BLaER1 treated with 17β-estradiol and CSF1 and Interleukin-3, amounts not matched to agents 10 nM and 100 nM (cell line): ENCODE results near the gene CD59.
A peak's percentile ranks its signal among the peaks of the same experiment; 100 is the strongest.

Source experiments
- H3K27ac ChIP-seq, 11 experiments: shearing (Covaris generic); formaldehyde crosslinking; 2 replicates each; pipeline ENCODE4 v1.8.1; 2022
- H3K27me3 ChIP-seq, 11 experiments: shearing (Covaris generic); formaldehyde crosslinking; 2 replicates each; pipeline ENCODE4 v1.8.1; 2022
- H3K36me3 ChIP-seq, 11 experiments: shearing (Covaris generic); formaldehyde crosslinking; 2 replicates each; pipeline ENCODE4 v1.8.1; 2022
- H3K4me1 ChIP-seq, 10 experiments: shearing (Covaris generic); formaldehyde crosslinking; 2 replicates each; pipeline ENCODE4 v1.8.1; 2022
- H3K4me2 ChIP-seq, 11 experiments: shearing (Covaris generic); formaldehyde crosslinking; 2 replicates each; pipeline ENCODE4 v1.8.1; 2022
- H3K4me3 ChIP-seq, 10 experiments: shearing (Covaris generic); formaldehyde crosslinking; 2 replicates each; pipeline ENCODE4 v1.8.1; 2022
- H3K9ac ChIP-seq, 11 experiments: shearing (Covaris generic); formaldehyde crosslinking; 2 replicates each; pipeline ENCODE4 v1.8.1; 2022
- H3K9me3 ChIP-seq, 11 experiments: shearing (Covaris generic); formaldehyde crosslinking; replicated peaks in 1 of 11; 2 replicates each; pipeline ENCODE4 v1.8.1; 2022
- H4K20me1 ChIP-seq, 11 experiments: shearing (Covaris generic); formaldehyde crosslinking; 2 replicates each; pipeline ENCODE4 v1.8.1; 2022
- Cebpa-rat ChIP-seq, 11 experiments: shearing (Covaris generic); IDR thresholded peaks; 2 replicates each; pipeline ENCODE4 v1.8.1; 2022

CD59 gene

GRCh38 chr11:33704240-33705002 is 31.8 kb downstream of the CD59 start:
- H3K4me2 ChIP-seq: peak overlapping the region in 1 of 11 experiments; percentile 30; a peak in 1 of 22 replicates
- peaks cover 22 to 42% (median 23%) of the 10 kb centered on the region in 10 experiments for H3K4me1 ChIP-seq
- no peak overlapping the region for H3K9ac ChIP-seq
- peaks cover 0 to 66% (median 0%) of the 10 kb centered on the region in 11 experiments; a peak in 3 of 22 replicates for H4K20me1 ChIP-seq
- H3K27me3 ChIP-seq: no peaks in the 10 kb centered on the region
- peaks cover 9 to 48% (median 34%) of the 10 kb centered on the region in 11 experiments for H3K36me3 ChIP-seq
- no peaks in the 10 kb centered on the region for H3K9me3 ChIP-seq
- TF ChIP-seq Cebpa-rat (IDR thresholded peaks at IDR 0.05): no peak
- no peak overlapping the region for H3K27ac ChIP-seq
- H3K4me3 ChIP-seq: no peak overlapping the region

GRCh38 chr11:33703788-33704187 is 32.4 kb downstream of the CD59 start:
- H3K27me3 ChIP-seq: no peaks in the 10 kb centered on the region
- no peak overlapping the region for H3K4me3 ChIP-seq
- peaks cover 23 to 44% (median 26%) of the 10 kb centered on the region in 10 experiments for H3K4me1 ChIP-seq
- no peak overlapping the region for H3K9ac ChIP-seq
- no peak for TF ChIP-seq Cebpa-rat (IDR thresholded peaks at IDR 0.05)
- H3K36me3 ChIP-seq: peaks cover 4 to 41% (median 27%) of the 10 kb centered on the region in 11 experiments
- peaks cover 0 to 59% (median 0%) of the 10 kb centered on the region in 11 experiments; a peak in 3 of 22 replicates for H4K20me1 ChIP-seq
- no peak overlapping the region for H3K27ac ChIP-seq
- no peaks in the 10 kb centered on the region for H3K9me3 ChIP-seq
- H3K4me2 ChIP-seq: peak overlapping the region in 2 of 11 experiments; percentile 11 to 30; a peak in 1 of 22 replicates

DNA sequence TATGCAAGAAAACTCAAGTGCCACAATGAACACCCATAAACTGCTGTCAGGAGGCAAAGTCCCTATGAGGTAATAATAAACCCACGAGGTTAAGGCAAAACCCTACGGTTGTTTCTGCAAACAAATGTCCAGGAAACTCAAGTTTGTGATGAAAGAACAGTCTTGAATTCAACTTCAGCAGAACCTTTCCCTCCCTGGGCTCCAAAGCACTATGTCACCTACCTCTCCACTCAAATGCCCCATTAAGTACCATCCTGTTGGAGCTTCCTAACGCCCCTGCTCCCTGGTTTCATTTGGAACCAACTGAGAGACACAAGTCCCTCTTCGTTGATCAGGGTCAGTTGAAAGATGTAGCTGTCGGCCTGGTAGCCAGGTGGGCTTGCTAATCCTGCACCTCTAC is 33.0 kb downstream of the CD59 start:
- no peak for TF ChIP-seq Cebpa-rat (IDR thresholded peaks at IDR 0.05)
- Histone ChIP-seq H4K20me1 (peaks cover 0 to 55% (median 0%) of the 10 kb centered on the region in 11 experiments; a peak in 3 of 22 replicates), H3K4me3 (no peak overlapping the region), H3K9me3 (no peaks in the 10 kb centered on the region), H3K4me1 (peaks cover 23 to 44% (median 26%) of the 10 kb centered on the region in 10 experiments), H3K36me3 (peaks cover 0 to 37% (median 24%) of the 10 kb centered on the region in 11 experiments; a peak in 19 of 22 replicates), H3K9ac (no peak overlapping the region), H3K27ac (no peak overlapping the region), H3K27me3 (no peaks in the 10 kb centered on the region), H3K4me2 (peak overlapping the region in 1 of 11 experiments; percentile 16; a peak in 2 of 22 replicates)

DNA sequence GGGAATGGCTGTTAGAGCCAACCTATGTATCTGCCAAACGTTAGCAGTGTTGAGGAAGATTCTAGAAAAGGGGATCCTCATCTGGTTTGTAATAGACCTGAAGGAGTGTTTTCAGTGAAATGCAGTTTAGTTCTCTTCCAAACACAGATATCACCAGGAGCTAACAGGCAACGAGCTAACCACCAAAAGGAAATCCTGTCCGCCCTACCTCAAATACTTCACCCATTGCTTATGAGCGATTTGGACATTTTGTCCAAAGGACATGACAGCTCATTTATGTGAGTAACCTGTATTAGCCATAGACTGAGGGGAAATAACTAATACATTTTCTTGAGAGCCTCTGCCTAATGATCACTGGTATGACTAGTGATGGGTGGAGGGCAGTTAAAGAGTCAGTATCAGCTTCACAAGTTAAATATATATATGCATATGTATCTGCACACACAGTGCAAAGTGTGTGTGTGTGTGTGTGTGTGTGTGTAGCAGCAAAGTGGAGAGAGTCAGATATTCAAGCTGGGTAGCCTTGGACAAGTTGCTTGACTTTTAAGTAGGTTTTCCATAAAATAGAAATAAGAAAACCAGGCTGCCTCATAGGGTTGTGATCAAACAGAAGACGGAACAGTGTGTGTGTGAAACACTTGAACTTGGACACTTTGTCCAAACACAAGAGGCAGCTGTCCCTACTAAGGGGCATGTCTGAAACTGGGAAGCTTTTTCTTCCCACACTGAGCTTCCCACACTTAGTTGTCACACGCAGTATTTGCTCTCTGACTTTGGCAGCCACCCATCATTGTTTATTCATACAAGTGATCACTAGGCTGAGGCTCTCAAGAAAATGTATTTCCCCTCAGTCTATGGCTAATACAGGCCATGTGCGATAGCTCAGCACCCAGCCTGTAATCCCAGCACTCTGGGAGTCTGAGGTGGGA is 34.7 kb downstream of the CD59 start:
- Histone ChIP-seq H3K4me1 (peaks cover 23 to 46% (median 30%) of the 10 kb centered on the region in 10 experiments), H3K36me3 (peaks cover 0 to 20% (median 10%) of the 10 kb centered on the region in 11 experiments; a peak in 14 of 22 replicates), H3K9ac (peak overlapping the region; percentile 53 to 77 (median 72); a peak in 21 of 22 replicates), H3K4me2 (peak overlapping the region; percentile 76 to 95 (median 86)), H3K27ac (peak overlapping the region in 9 of 11 experiments; percentile 51 to 78 (median 71); a peak in 17 of 22 replicates), H3K27me3 (no peaks in the 10 kb centered on the region), H3K4me3 (peak overlapping the region; percentile 55 to 73 (median 61)), H4K20me1 (peaks cover 0 to 40% (median 0%) of the 10 kb centered on the region in 11 experiments; a peak in 3 of 22 replicates), H3K9me3 (no peaks in the 10 kb centered on the region)
- TF ChIP-seq Cebpa-rat (IDR thresholded peaks at IDR 0.05): no peak

DNA sequence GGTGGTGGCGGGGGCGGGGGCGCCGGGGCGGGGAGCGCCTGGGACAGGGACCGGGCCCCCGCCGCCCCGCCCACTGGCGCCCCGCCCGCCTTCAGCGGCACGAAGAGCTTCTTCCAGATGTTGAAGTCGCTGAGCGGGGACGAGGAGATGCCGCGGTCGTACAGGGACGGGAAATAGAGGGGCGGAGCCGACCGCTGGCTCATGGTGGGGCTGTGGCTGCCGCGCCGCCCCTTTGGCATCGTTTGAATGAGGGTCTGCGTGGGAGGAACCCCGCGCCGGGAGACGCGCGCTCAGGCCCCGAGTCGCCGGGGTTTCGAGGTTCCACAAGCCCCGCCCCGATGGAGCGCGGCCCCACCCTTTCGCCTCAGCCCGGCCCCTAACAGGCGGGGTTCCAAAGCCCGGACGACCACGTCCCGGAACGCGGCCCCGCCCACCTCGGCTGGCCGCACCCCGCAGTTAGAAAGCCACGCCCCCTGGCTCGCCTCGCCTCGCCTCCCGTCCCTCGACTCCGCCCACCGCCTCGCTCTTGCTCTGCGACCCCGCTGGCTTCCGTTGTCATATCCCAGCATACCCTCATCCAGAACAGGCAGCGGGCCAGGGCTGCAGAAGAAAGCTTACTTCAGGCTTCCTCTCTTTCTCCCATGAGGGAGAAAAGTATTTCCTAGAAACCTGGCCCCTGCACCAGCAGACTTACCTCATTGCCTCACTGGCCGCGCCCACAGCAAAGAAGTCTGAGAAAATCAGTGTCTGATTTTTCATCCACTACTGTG is 35.5 kb downstream of the CD59 start, which contains the start of gene C11orf91:
TSS of gene C11orf91 (minus strand) at position 325 of the 770 bp plus-strand sequence. CDS start at position 239, 86 bp downstream.
- Histone ChIP-seq H3K9ac (peak within 1 kb of the TSS; percentile 53 to 77 (median 72)), H3K4me1 (peaks cover 30 to 55% (median 39%) of the 10 kb centered on the region in 10 experiments), H3K4me3 (peak within 1 kb of the TSS; percentile 55 to 73 (median 61)), H3K36me3 (peaks cover 0 to 12% (median 6%) of the 10 kb centered on the region in 11 experiments; a peak in 10 of 22 replicates), H3K27me3 (no peaks in the 10 kb centered on the region), H3K27ac (peak within 1 kb of the TSS in 9 of 11 experiments; percentile 60 to 78 (median 71); a peak in 18 of 22 replicates), H3K4me2 (peak within 1 kb of the TSS; percentile 76 to 95 (median 86)), H3K9me3 (no peaks in the 10 kb centered on the region), H4K20me1 (peaks cover 0 to 31% (median 0%) of the 10 kb centered on the region in 11 experiments; a peak in 3 of 22 replicates)
- TF ChIP-seq Cebpa-rat (IDR thresholded peaks at IDR 0.05): 0 out of 22 replicates have a peak, but pooled peaks of 1 of the 11 experiments have one; percentile 26

DNA sequence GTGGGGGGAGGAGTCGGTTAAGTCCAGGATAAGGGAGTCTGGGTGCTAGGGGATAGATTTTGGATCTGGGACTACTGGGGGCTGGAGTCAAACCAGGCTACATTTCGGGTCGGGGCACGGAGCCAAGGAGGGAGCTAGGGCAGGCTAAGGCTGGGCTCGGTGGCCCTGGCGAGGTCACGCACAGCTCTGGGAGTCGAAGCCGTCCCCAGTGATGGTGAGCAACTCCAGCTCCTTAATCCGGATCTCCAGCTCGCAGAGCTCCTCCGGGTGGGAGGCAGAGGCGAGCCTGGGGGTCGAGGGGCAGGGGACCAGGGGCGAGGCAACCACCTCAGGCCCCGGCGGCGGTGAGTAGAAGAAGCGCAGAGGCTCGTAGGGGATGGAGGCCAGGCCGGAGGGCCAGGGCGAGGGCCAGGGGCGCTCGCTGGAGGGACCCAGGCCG is 36.1 kb downstream of the CD59 start:
- H3K4me1 ChIP-seq: peaks cover 36 to 61% (median 45%) of the 10 kb centered on the region in 10 experiments
- peak overlapping the region; percentile 76 to 95 (median 86) for H3K4me2 ChIP-seq
- H3K9me3 ChIP-seq: no peaks in the 10 kb centered on the region
- TF ChIP-seq Cebpa-rat (IDR thresholded peaks at IDR 0.05): no peak
- H3K36me3 ChIP-seq: peaks cover 0 to 6% (median 2%) of the 10 kb centered on the region in 11 experiments; a peak in 8 of 22 replicates
- peaks cover 0 to 25% (median 0%) of the 10 kb centered on the region in 11 experiments; a peak in 3 of 22 replicates for H4K20me1 ChIP-seq
- peak overlapping the region; percentile 55 to 73 (median 61); a peak in 19 of 20 replicates for H3K4me3 ChIP-seq
- peak overlapping the region in 8 of 11 experiments; percentile 71 to 77 (median 74); a peak in 16 of 22 replicates for H3K9ac ChIP-seq
- H3K27ac ChIP-seq: peak overlapping the region in 9 of 11 experiments; percentile 48 to 78 (median 70); a peak in 17 of 22 replicates
- no peaks in the 10 kb centered on the region for H3K27me3 ChIP-seq

DNA sequence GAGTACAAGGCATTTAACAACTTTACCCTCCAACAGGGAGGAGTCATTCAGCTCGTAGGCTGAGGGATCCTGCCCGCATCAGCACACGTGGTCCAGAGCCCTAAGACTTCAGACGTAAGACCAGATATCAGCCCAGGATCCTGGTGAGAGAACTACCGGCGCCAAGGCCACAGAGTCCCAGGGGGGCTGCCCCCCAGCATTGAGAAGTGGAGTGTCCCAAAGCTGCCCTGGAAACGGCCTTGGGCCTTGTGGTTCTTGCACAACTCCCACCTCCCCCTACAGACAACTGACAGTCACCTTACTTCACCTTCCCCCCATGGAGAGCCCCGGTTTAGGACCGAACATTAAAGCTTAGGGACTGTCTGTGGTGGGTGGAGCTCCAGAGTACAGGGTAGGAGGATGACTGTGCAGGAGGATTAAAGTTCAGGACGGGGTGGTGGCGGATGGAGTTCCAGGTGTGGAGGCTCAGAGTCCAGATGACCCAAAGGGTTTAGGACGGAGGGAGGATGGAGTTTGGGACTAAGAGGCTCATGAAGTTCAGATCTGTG is 36.6 kb downstream of the CD59 start:
- Histone ChIP-seq H3K36me3 (peaks cover 0 to under 1% (median 0%) of the 10 kb centered on the region in 11 experiments; a peak in 1 of 22 replicates), H3K9ac (peak overlapping the region in 7 of 11 experiments; percentile 71 to 77 (median 74); a peak in 9 of 22 replicates), H3K9me3 (no peaks in the 10 kb centered on the region), H3K4me3 (peak overlapping the region in 8 of 10 experiments; percentile 55 to 73 (median 60); a peak in 12 of 20 replicates), H3K4me1 (peaks cover 36 to 66% (median 50%) of the 10 kb centered on the region in 10 experiments), H3K27ac (peak overlapping the region in 8 of 11 experiments; percentile 60 to 78 (median 70); a peak in 13 of 22 replicates), H3K4me2 (peak overlapping the region; percentile 76 to 95 (median 86)), H3K27me3 (no peaks in the 10 kb centered on the region), H4K20me1 (peaks cover 0 to 20% (median 0%) of the 10 kb centered on the region in 11 experiments; a peak in 2 of 22 replicates)
- 0 out of 22 replicates have a peak, but pooled peaks of 1 of the 11 experiments have one; percentile 26 for TF ChIP-seq Cebpa-rat (IDR thresholded peaks at IDR 0.05)
